GM19324 (cell line): ENCODE measurements around the gene CDH2.
"Not testable (repeated sequence)": the region's sequence is repeated elsewhere in the genome, so short reads cannot be mapped to it uniquely, and the experiment has no call there.

ENCODE experiments used
- ATAC-seq: cut with Tn5 transposase; IDR thresholded peaks from one replicate; pipeline ENCODE4 v1.9.1; 2021; ENCODE audit warnings: mild to moderate bottlenecking, moderate library complexity; ENCODE audit not compliant: unreplicated experiment, low FRiP score

Gene CDH2

GRCh38 chr18:27950648-27951228, 226.2 kb downstream of the CDH2 start:
- no peak for ATAC-seq

DNA sequence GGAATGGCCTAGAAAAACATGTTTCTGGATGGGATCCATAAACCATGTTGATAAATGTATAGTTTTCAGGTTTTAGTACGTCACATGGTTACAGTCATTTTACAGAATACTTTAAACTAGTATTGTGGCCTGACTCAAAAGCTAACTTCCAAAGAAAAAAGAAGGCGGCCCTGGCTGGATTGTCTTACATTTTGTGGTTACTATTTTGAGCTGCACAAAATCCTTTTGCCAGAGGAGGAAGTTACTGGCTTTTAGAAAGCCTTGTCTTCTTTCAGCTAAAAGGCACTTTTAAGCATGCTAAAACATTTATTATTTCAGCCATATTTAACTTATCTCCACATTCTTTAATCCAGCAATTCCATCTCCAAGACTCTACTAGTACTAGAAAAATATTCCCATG, 227.9 kb downstream of the CDH2 start:
- no peak for ATAC-seq

DNA sequence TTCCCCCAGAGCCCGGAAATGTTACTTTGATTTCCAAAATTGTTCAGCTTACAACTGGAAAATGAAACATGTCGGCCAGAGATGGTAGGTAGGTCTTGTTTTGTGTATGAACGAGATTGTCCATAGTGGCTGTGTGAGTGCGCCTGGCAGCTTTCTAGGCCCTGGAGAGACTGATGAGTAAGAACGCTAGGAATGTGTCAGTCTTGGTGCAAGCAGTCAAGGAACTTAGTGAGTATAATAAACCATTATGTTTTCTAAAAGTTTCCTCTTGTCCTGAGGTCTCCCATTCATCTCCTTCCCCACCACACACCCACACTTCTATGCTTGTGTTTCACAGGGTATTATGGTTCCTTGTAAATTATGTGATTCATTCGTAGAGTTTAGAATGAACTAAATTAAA, 234.2 kb downstream of the CDH2 start:
- ATAC-seq: no peak

DNA sequence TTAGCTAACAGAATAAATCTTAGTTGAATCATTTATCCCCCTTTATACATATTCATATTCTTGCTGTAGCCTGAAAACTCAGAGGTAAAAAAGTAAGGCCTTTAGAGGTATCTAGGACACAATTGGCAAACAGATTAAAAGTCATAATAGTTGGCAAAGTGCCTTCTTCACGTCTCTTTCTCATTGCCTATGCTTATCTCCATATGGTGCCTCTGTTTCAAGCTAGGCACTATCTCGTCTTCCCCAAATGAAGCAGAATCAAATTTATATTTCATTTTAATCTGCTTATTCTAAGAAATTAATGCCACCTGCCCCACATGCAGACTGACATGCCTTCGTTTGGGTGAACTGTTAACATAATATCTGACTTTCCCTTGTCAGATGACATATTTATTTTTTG, 245.4 kb downstream of the CDH2 start:
- no peak for ATAC-seq

DNA sequence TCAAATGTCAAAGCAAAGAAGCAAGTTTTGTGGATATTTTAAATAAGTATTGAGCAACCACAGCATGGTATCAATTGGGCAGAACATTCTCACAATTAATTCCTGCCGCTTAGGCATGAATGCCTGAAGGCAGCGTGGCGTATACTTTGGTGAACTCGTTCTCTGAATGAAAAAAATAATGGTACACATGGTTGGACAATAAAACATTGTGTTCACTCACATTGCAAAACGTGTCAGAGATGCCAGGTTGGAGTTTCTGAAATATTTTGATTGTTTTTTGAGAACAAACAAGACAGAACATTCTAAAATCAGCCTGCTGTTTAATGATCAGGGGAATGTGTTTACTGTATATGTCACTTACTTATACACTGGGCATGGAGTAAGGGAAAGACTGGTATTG, 254.2 kb downstream of the CDH2 start:
- no peak for ATAC-seq

DNA sequence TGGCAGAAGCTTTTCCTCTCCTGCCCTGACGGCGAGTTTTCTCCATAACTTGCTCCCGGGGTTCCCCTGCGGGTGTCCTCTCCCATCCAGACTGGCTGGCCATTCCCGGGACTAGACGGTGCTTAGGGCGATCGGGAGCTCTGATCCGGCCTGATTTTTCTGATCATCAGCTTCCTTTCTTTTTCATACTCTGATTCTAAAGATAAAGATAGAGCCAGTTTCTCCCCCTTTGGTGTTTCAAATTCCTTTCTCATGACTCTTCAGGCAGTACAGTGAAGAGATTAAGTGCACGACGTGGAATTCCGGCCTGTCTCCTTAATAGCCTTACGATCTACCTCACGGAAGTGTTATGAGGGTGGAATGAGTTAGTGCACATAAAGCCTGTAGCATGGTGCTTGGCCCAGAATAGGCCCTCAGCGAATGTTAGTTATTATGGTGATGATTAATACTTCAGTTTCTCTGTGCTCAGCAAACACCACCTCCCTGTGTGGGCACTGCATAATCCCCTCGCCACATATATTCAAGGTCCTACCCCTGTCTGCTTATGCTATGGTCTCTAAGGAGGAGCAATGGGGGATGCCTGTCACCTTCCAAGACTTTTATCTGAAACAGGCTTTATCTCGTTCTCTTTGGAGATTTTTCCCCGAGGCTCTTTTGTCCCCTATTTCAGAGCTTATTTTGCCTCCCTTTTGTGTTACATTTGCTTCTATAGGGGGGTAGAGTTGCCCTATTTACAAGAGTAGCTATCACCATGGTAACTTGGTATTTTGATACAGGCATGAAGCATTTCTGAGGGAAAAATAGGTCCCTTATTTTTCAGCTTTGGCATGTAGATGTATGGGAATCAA, 254.8 kb downstream of the CDH2 start:
- no peak for ATAC-seq

- no peak for ATAC-seq
Observed at GRCh38 chr18:27921392-27921791, 255.5 kb downstream of the CDH2 start.

GRCh38 chr18:27920836-27921235, 256.1 kb downstream of the CDH2 start:
- no peak for ATAC-seq

GRCh38 chr18:27906189-27906588, 270.7 kb downstream of the CDH2 start:
- ATAC-seq: not testable (repeated sequence)

- no peak for ATAC-seq
Observed at GRCh38 chr18:27903906-27904305, 273.0 kb downstream of the CDH2 start.

- ATAC-seq: no peak
Observed at GRCh38 chr18:27901424-27902226, 275.3 kb downstream of the CDH2 start.
